ENCODE results near the gene PLAAT3.

DNA sequence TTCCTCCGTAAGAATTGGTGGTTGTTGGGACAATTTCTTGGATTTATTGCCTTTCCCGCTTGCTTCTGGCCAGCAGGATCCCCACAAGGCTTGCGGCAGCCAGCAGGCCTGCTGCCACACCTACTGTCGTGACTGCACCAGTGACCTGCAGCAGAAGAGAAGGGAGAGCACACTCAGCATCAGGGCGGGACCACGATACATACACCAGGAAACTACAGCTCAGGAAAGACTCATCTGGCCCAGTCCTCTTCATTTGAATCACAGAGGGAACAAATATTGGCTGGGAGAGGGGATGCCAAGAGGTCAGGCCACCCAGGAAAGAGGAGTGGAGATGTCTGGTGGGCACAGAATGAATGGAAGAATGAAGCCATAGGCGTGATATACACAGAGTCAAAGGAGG, 61.3 kb downstream of the PLAAT3 start:
- TF ChIP-seq, protein P1, sequence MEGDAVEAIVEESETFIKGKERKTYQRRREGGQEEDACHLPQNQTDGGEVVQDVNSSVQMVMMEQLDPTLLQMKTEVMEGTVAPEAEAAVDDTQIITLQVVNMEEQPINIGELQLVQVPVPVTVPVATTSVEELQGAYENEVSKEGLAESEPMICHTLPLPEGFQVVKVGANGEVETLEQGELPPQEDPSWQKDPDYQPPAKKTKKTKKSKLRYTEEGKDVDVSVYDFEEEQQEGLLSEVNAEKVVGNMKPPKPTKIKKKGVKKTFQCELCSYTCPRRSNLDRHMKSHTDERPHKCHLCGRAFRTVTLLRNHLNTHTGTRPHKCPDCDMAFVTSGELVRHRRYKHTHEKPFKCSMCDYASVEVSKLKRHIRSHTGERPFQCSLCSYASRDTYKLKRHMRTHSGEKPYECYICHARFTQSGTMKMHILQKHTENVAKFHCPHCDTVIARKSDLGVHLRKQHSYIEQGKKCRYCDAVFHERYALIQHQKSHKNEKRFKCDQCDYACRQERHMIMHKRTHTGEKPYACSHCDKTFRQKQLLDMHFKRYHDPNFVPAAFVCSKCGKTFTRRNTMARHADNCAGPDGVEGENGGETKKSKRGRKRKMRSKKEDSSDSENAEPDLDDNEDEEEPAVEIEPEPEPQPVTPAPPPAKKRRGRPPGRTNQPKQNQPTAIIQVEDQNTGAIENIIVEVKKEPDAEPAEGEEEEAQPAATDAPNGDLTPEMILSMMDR (IDR thresholded peaks at IDR 0.05; ENCODE audit: low read depth, low read length) = no peak
- TF ChIP-seq EZH2phosphoT487 (IDR thresholded peaks at IDR 0.05; ENCODE audit: low read depth) = no peak
